H7 (cell line): ENCODE results near the gene NCMAP. TPM values are rescaled to one million over a fixed set of nuclear protein-coding genes. Genes with fewer than 3 reads are reported as not detected.
"Not testable (repeated sequence)": the region's sequence is repeated elsewhere in the genome, so short reads cannot be mapped to it uniquely, and the experiment has no call there.

ENCODE experiments used
- DNase-seq: peaks from one replicate; pipeline ENCODE4 v3.0.0; 2012
- H3K27me3 ChIP-seq: 2 replicates; pipeline ENCODE4 v1.6.0; 2011; ENCODE audit warnings: mild to moderate bottlenecking, low read length; ENCODE audit not compliant: control insufficient read depth, insufficient read depth
- H3K36me3 ChIP-seq: replicated peaks from 2 replicates; pipeline ENCODE4 v1.5.1; 2011; ENCODE audit warnings: low read length; ENCODE audit not compliant: control insufficient read depth, insufficient read depth
- H3K4me3 ChIP-seq: 2 replicates; pipeline ENCODE4 v1.5.1; 2011; ENCODE audit warnings: low read depth, mild to moderate bottlenecking, control low read depth, low read length, moderate library complexity; ENCODE audit not compliant: insufficient read depth
- total RNA-seq: library from RNA; depleted of rRNA; stranded (reverse); fragments of >200 nt; shearing (Covaris generic); gene quantifications from 2 replicates; pipeline ENCODE4 v1.2.3, GENCODE V29; 2014

The NCMAP gene
- total RNA-seq, 1 experiment from 2014 or later: 0.10 TPM

GRCh38 chr1:24535021-24535424 is 20.9 kb upstream of the NCMAP start:
- Histone ChIP-seq H3K4me3 (no peak overlapping the region), H3K27me3 (no peaks in the 10 kb centered on the region), H3K36me3 (no peaks in the 10 kb centered on the region; the same call in 1 of the 2 replicates)
- peak; percentile 59 for DNase-seq

- H3K36me3 ChIP-seq: no peaks in the 10 kb centered on the region; the same call in 1 of the 2 replicates
- no peak overlapping the region for H3K4me3 ChIP-seq
- H3K27me3 ChIP-seq: no peaks in the 10 kb centered on the region
- no peak for DNase-seq
Observed at GRCh38 chr1:24535778-24536177, 20.1 kb upstream of the NCMAP start.

GRCh38 chr1:24536391-24536840 is 19.5 kb upstream of the NCMAP start:
- H3K27me3 ChIP-seq: no peaks in the 10 kb centered on the region
- no peaks in the 10 kb centered on the region; the same call in 1 of the 2 replicates for H3K36me3 ChIP-seq
- H3K4me3 ChIP-seq: no peak overlapping the region
- no peak for DNase-seq

GRCh38 chr1:24540051-24540905 is 15.6 kb upstream of the NCMAP start:
- DNase-seq: no peak
- no peak overlapping the region for H3K4me3 ChIP-seq
- H3K36me3 ChIP-seq: no peaks in the 10 kb centered on the region; the same call in 1 of the 2 replicates
- H3K27me3 ChIP-seq: no peaks in the 10 kb centered on the region

- Histone ChIP-seq H3K27me3 (no peaks in the 10 kb centered on the region), H3K36me3 (no peaks in the 10 kb centered on the region), H3K4me3 (no peak overlapping the region)
- DNase-seq: no peak
Observed at GRCh38 chr1:24540906-24541710, 14.8 kb upstream of the NCMAP start.

GRCh38 chr1:24541711-24542346 is 14.1 kb upstream of the NCMAP start:
- Histone ChIP-seq H3K36me3 (no peaks in the 10 kb centered on the region), H3K27me3 (no peaks in the 10 kb centered on the region), H3K4me3 (no peak overlapping the region)
- no peak for DNase-seq

- DNase-seq: no peak
- H3K27me3 ChIP-seq: no peaks in the 10 kb centered on the region
- no peak overlapping the region for H3K4me3 ChIP-seq
- no peaks in the 10 kb centered on the region for H3K36me3 ChIP-seq
Observed at GRCh38 chr1:24544239-24544638, 11.6 kb upstream of the NCMAP start.

- no peak overlapping the region for H3K4me3 ChIP-seq
- H3K27me3 ChIP-seq: no peaks in the 10 kb centered on the region
- H3K36me3 ChIP-seq: no peaks in the 10 kb centered on the region
- DNase-seq: no peak
Observed at GRCh38 chr1:24545662-24546061, 10.2 kb upstream of the NCMAP start.

GRCh38 chr1:24547195-24547594 is 8.7 kb upstream of the NCMAP start:
- no peak for DNase-seq
- no peak overlapping the region for H3K4me3 ChIP-seq
- no peaks in the 10 kb centered on the region for H3K27me3 ChIP-seq

GRCh38 chr1:24548070-24548469 is 7.8 kb upstream of the NCMAP start:
- no peak overlapping the region for H3K4me3 ChIP-seq
- H3K36me3 ChIP-seq: no peaks in the 10 kb centered on the region
- H3K27me3 ChIP-seq: no peaks in the 10 kb centered on the region
- no peak for DNase-seq

More at GRCh38 chr1:24547195-24547594, 8.7 kb upstream of the NCMAP start:
- no peaks in the 10 kb centered on the region for H3K36me3 ChIP-seq

- H3K36me3 ChIP-seq, H3K27me3 ChIP-seq, DNase-seq: not testable (repeated sequence)
Observed at GRCh38 chr1:24549210-24549609, 6.7 kb upstream of the NCMAP start.

GRCh38 chr1:24551290-24551959 is 4.5 kb upstream of the NCMAP start:
- Histone ChIP-seq H3K4me3 (no peak overlapping the region), H3K27me3 (peaks cover 21% of the 10 kb centered on the region), H3K36me3 (no peaks in the 10 kb centered on the region)
- peak; percentile 28 for DNase-seq

More at GRCh38 chr1:24549210-24549609, 6.7 kb upstream of the NCMAP start:
- not testable (repeated sequence) for H3K4me3 ChIP-seq

GRCh38 chr1:24551960-24552571 is 3.8 kb upstream of the NCMAP start:
- Histone ChIP-seq H3K4me3 (no peak overlapping the region), H3K27me3 (peaks cover 28% of the 10 kb centered on the region), H3K36me3 (no peaks in the 10 kb centered on the region)
- no peak for DNase-seq

- DNase-seq: no peak
- no peak overlapping the region for H3K4me3 ChIP-seq
- peaks cover 32% of the 10 kb centered on the region for H3K27me3 ChIP-seq
- H3K36me3 ChIP-seq: no peaks in the 10 kb centered on the region
Observed at GRCh38 chr1:24553931-24554330, 2.0 kb upstream of the NCMAP start.
